ENCODE data around the gene BLOC1S4.
"Not testable (repeated sequence)": the region's sequence is repeated elsewhere in the genome, so short reads cannot be mapped to it uniquely, and the experiment has no call there.

BLOC1S4 gene, protein sequence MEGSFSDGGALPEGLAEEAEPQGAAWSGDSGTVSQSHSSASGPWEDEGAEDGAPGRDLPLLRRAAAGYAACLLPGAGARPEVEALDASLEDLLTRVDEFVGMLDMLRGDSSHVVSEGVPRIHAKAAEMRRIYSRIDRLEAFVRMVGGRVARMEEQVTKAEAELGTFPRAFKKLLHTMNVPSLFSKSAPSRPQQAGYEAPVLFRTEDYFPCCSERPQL

DNA sequence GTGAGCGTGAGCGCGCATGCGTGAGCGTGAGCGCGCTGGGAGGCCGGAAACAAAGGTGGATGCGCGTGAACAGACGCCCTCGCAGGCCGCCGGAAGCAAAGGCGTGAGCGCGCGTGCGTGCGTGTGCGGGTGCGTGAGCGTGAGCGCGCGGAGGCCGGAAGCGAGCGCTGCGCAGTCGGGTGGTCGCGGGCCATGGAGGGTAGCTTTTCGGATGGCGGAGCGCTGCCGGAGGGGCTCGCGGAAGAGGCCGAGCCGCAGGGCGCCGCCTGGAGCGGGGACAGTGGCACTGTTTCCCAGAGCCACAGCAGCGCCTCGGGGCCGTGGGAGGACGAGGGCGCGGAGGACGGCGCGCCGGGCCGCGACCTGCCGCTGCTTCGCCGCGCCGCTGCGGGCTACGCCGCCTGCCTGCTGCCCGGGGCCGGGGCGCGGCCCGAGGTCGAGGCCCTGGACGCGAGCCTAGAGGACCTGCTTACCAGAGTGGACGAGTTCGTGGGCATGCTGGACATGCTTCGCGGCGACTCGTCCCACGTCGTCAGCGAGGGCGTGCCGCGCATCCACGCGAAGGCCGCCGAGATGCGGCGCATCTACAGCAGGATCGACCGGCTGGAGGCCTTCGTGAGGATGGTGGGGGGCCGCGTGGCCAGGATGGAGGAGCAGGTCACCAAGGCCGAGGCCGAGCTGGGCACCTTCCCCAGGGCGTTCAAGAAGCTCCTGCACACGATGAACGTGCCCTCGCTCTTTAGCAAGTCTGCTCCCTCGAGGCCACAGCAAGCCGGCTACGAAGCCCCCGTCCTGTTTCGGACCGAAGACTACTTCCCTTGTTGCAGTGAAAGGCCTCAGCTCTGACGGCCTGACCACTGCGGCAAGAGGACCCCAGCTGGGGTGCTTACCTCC is at the start of gene BLOC1S4:
TSS of gene BLOC1S4 (plus strand) at position 157 of the 894 bp plus-strand sequence. CDS start at position 193, 36 bp downstream.
- DNase-seq (ENCODE audit: low spot score), result peak; percentile 95

DNA sequence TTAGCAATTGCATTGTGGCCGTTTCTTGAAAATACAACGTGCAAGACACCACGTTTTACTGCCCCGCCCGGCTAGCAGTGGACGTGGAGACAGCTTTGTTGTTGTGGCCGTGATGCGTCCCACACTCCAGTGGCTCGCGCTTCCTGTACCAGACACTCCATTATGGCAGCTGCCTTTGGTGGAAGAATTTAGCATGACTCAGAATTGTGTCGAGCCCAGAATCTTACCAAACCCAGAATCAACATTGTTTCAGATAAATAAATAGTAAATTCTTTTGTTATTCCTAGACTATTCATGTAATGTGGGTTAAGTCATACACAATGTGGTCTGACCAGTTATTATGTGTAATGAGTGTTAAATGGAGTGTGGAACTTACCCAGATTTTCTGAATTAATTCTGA is 47.6 kb upstream of the BLOC1S4 start:
- no peak for DNase-seq (ENCODE audit: low spot score)

DNA sequence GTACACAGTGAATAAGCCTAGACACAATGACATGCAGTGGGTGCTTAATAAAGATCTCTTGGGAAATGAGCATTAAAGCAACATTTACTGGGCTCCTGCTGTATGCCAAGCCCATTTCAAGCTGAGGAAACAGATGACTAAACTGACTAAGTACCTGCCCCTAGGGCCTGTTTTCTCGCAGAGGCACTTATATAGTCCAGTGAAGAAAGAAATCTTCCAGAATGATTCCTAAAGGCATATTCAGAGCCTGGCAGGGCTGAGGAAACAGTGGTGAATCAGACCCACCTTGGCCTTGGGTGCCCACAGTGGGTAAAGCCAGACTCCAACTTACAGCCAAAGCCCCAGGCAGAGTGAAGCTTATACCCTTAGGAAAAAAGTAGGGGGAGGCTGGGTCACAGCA is 44.3 kb upstream of the BLOC1S4 start:
- DNase-seq (ENCODE audit: low spot score), result no peak

DNA sequence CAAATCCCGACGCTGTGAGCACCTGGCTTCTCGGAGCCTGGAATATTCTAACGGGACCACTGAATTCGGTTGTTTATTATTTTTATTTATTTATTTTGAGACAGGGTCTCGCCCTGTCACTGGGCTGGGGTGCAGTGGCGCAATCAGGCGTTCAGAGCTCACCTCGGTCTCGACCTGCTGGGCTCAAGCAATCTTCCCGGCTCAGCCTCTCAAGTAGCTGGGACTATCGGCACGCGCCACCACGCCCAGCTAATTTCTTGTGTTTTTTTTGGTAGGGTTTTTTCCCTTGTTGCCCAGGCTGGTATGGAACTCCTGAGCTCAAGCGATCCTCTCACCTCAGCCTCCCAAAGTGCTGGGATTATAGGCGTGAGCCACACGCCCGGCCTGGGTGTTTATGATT is 43.8 kb upstream of the BLOC1S4 start:
- no peak for DNase-seq (ENCODE audit: low spot score)

DNA sequence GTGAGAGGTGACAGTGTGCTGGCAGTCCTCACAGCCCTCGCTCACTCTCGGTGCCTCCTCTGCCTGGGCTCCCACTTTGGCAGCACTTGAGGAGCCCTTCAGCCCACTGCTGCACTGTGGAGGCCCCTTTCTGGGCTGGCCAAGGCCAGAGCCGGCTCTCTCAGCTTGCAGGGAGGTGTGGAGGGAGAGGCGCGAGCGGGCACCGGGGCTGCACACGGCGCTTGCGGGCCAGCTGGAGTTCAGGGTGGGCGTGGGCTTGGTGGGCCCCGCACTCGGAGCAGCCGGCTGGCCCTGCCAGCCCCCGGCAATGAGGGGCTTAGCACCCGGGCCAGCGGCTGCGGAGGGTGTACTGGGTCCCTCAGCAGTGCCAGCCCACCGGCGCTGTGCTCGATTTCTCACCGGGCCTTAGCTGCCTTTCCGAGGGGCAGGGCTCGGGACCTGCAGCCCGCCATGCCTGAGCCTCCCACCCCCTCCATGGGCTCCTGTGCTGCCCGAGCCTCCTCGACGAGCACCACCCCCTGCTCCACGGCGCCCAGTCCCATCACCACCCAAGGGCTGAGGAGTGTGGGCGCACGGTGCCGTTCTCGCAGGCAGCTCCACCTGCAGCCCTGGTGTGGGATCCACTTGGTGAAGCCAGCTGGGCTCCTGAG is 43.3 kb upstream of the BLOC1S4 start:
- DNase-seq (ENCODE audit: low spot score), result not testable (repeated sequence)

DNA sequence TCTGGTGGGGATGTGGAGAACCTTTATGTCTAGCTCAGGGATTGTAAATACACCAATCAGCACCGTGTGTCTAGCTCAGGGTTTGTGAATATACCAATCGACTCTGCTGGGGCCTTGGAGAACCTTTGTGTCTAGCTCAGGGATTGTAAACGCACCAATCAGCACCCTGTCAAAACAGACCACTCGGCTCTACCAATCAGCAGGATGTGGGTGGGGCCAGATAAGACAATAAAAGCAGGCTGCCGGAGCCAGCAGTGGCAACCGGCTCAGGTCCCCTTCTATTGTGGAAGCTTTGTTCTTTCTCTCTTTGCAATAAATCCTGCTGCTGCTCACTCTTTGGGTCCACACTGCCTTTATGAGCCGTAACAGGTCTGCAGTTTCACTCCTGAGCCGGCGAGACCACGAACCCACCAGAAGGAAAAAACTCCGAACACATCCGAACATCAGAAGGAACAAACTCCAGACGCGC is 42.7 kb upstream of the BLOC1S4 start:
- not testable (repeated sequence) for DNase-seq (ENCODE audit: low spot score)

DNA sequence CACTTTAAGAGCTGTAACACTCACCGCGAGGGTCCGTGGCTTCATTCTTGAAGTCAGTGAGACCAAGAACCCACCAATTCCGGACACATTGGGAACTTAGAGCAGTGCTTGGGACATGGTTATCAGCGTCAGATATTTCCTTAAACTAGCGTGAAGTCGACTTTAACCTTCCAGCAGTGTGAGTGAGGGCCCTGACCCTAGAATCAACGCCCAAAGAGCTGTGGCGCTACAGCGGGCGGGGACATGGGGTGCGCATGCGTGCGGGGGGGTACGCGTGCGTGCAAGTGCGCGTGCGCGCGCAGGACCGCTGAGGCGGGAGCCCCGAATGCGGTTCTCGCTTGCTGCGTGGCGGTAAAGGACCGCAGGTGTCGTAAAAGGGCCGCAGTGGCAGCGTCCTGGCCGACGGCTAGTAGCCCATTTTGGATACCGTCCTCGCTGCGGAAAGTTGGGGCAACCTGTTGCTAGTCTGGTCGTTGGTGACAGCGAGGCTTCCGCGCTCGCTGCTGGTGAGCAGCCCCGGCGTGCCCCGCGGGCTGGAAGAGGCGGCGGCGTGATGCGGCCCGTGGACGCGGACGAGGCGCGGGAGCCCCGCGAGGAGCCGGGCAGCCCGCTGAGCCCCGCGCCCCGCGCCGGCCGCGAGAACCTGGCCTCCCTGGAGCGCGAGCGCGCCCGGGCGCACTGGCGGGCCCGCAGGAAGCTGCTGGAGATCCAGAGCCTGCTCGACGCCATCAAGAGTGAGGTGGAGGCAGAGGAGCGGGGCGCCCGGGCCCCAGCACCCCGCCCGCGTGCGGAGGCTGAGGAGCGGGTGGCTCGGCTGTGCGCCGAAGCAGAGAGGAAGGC is 42.1 kb upstream of the BLOC1S4 start:
- DNase-seq (ENCODE audit: low spot score), result peak; percentile 95

DNA sequence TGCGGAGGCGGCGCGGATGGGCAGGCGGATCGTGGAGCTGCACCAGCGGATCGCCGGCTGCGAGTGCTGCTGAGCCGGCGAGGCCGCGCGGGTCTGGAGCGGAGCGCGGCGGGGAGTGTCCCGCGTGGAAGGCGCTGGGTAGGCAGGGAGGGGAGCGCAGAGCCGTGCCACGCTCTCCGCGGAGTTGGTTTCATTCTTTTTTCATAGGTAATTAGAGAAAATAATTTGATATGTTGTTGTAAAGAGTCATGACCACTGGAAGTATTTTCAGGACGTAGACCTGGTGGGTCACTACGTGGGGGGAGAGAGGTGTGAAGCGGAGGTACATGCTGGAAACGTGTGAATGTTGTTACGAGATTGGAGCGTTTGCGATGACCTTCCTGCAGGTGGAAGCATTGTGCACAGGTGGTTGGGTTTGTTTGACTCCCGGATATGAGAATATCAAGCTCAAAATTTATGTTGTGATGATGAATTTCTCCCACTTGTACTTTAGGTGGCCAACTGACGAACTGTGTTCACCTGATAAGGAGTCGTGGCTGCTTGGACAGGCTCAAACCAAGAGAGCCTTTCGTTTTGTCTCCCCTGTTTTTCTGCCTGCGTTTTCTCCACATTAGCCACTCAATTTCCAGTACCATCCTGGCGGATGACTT is 41.3 kb upstream of the BLOC1S4 start:
- DNase-seq (ENCODE audit: low spot score), result peak; percentile 35

DNA sequence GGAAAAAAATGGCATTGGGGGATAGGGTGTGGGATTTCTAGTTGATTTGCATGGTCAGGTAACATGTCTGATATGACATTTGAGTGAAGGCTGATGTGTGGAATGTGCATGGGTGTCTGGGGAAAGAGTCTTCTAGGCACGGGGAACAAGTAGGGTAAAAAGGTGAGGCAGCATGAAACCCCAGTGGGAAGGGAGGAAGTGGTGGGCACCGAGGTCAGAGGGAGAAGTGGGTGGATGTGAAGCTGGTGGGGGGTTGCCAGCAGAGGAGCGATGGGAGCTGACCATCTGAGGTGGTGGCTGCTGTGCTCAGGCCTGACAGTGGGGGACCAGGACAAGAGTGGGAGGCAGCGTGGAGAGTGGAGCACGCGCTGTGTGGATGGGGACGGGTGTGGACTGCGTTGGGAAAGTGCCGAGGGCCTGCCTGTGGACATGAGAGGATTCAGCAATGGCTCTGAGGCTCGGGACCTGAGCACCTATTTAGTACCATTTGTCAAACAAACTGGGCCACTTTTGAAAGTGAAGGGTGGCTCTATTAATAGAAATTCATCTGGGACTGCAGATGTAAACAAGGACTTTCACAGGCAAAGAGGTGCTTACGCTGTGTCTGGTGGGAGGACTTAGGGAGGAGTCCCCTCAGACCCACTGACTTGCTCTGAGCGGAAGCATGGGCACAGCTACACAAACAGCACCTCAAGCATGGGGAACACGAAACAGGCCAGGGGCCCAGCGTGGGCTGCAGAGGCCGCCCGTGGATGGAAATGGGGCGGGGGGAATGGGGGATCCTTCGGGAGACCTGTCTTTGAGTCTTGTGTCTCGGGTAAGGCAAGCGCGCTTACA is 39.0 kb upstream of the BLOC1S4 start:
- DNase-seq (ENCODE audit: low spot score), result no peak

DNA sequence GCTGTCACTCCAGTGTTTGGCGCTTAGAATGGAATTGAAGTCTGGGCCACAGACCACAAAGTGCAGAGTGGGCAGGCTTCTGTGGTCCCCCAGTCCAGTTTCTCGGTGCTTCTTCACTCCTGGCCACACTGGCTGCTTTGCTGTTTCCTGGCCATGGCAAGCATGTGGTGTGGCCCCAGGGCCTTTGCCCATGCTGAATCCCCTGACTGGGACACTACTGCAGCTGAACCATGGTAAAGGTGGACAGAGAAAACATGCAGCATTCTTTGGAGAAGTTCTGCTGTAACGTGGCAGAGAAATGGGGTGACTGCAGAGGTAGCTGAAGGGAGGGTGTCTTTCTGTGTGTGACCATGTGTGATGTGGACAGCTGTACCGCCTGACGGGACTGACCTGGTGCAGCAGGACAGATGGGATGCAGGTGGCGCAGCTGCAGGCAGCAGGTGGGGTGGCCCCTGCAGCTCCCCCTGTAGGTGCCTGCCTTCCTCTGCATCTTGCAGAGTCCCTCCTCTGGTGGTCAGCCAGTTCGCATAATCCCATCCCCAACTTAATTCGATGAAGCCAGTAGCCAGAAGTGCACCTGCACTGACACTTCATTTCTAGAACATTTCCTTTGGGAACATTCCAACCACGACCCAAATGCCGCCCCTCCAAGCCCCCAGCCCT is 35.5 kb upstream of the BLOC1S4 start:
- DNase-seq (ENCODE audit: low spot score), result no peak

DNA sequence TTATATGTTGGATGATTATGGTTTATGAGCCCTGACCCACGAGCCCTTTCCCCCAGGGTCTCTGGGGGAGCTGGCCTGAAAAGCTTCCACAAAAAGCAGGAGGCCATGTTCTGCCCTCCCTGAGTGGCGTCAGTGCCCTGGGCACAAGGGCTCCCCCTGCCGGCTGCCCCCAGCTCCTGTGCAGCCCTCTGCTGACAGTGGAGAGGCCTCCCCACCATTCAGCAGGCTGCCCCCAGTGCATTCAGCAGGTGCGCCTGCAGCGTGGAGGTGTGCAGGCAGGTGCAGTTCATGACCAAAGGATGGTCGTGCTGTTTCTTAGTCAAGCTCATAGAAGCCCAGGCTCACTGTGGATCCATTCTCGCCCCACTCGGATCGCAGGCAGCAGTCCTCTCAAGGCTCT is 34.8 kb upstream of the BLOC1S4 start:
- DNase-seq (ENCODE audit: low spot score), result no peak

DNA sequence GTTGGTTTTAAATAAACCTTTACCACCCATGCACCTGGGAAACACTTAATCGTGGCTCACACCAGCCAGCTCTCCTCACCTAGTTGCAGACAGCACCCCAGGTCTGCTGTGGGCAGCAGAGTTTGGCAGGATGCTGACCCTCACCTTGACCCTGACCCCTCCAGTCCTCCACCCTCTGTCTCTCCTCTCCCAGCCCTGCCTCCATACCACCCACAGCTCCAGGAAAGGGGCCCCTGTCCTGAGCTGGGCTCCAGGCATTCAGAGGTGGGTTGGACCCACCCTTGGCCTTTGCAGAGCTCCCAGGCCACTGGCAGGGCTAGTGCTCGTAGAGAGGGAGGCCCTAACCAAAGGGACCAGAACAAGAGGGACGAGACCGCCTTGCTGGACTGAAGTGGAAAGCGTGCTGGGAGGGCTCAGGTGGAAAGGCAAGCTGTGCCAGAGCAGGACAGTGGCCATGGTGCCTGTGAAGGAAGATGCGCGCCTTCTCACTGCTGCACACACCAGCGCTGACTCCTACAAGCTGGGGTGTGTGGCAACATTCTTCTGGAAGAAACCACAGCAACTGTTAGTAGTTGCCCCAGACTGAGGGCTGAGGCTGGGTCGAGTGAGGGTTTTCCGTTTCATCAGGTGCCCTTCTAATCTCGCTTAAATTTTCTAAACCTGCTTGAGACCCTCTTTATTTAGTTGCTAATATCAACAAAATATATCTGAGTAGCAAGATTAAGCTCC is 32.9 kb upstream of the BLOC1S4 start:
- DNase-seq (ENCODE audit: low spot score), result no peak

DNA sequence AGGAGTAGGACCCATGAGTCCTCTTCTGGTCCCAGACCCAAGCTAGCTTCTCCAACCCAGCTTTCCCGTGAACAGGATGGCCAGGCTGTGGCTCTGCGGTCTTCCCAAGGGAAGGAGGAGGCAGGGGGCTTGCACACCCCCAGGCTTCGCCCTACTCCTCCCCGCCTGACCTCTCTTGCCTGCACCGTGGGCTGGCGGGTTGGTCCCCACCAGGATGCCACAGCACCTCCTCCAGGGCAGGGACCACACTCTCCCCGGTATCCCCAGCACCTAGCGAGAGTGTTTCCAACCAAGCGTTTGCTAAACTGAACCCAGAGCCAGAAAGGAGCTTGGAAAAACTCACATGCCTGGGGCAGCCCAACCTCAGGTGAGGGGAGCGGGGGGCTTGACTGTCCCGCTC is 31.3 kb upstream of the BLOC1S4 start:
- no peak for DNase-seq (ENCODE audit: low spot score)

DNA sequence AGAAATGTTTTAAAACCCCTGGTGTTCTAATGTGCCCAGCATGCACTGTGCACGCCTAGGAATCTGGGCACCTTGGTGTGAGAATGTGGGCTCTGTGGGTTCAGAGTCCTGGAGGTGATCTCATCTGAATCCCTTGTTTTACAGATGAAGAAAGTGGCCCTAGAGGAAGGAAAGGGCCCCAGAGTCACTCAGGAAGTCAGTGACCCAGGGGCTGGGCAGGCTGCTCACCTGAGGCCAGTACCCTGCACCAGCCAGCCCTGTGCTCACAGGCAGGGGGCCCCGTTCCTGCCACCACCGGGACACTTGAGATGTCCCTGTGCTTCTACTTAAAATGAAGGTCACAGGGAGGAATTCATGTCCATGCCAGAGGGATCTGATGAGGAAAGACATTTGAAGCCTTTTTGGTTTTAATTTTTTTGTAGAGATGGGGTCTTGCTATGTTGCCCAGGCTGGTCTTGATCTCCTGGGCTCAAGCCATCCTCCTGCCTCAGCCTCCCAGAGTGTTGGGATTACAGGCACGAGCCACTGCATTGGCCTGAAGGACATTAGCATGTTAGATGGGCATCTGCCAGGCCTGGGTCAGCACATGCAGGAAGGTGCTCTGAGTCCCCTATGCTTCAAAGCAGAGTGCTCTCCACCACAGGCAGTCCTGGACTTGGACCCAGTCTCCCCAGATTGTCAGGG is 29.7 kb upstream of the BLOC1S4 start:
- no peak for DNase-seq (ENCODE audit: low spot score)

DNA sequence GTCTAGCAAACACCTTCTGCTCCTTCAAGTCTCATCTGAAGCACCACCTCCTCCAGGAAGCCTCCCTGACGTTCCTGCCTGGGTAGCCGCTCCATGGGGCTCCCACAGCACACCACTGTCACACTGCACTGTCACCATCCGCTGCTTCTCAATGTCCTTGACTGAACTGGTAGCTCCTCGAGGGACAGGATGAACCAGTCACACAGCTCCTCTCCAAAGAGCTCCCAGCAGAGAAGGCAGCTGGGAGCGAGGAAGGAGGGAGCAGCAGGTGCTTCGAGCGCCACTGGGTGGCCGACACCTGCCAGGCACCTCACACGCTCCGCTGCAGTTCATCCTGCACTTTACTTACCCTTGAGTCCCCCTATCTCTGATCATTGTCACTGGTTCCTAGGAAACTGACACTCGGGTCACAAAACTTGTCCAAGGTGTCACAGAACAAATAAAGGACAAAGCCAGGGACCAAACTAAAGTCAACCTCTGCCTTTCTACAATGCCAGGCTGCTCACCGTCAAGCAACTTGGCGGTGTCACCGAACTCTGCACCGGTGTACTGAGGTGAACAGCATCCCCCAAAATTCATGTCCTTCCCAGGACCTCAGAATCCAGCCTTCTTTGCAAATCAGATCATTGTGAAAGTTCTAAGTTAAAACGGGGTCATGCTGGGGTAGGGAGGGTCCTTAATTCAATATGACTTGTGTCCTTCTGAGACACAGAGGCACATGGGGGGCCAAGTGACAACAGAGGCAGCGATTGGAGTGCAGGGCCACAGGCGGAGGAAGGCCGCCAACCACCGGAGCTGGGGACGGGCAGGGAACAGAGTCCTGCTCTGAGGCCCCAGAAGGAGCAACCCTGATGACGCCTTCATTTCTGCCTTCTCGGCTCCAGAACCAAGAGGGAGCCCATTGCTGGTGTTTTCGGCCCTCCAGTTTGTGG is 27.8 kb upstream of the BLOC1S4 start:
- no peak for DNase-seq (ENCODE audit: low spot score)

DNA sequence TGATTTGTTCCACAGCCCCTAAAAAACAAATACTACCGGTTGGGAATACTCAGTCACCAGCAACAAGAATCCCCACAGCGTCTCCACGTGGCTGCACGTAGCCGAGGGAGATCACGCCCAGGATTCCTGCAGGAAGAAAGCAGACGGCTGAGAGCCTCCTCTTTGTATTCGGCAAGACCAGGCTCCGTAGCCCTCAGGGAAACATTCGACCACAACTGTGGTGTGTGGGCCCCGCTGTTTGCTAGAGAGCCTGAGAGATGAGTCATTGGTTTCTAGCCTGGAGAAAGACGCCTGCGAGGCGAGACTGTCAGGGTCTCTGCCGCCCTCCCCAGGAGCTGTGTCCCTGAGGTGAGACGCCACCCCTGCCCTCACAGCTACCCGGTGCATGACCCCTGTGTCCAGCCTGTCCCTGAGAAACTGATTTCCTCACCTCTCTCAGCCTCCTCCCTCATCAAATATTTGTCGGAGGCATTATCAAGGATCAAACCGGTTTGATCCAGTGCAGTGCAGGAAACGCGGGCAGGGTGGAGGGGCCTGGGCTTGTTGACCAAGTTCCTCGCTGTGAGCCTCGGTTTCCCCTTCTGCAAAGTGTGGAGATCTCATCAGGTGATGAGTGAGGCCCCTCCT is 27.0 kb upstream of the BLOC1S4 start:
- no peak for DNase-seq (ENCODE audit: low spot score)

DNA sequence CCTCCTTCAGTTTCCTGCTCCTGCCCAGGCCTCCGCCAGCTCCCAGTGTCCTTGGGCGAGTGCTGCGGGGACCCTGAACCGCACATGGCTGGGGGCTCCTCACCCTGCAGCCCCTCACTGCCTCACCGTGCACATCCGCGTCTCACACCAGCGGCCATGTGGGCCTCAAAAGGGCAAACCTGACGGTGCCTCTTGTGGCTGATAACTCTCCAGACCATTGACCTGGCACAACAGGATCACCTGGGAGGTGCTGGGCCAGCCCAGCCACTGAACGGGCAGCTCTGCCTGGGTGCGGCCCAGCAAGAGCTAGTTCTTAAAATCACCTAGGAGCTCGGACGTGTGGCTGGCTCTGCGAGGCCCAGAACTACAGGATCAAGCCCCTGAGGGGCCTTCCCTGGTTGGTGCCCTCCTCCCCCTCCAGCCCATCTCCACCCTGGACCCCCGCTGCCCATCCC is 26.4 kb upstream of the BLOC1S4 start:
- no peak for DNase-seq (ENCODE audit: low spot score)
